Activated CD4-positive, alpha-beta T cell treated with anti-CD3 and anti-CD28 coated beads, Interleukin-2, amount 50 U/mL, for 48 hours (primary cell): ENCODE results near the gene GEMIN8.

Experiments
- DNase-seq, 2 experiments: peaks; one replicate each; pipeline ENCODE4 v3.0.0-alpha.2; 2020

Gene GEMIN8

GRCh38 chrX:14014526-14014925, 15.2 kb downstream of the GEMIN8 start:
- no peak for DNase-seq

DNA sequence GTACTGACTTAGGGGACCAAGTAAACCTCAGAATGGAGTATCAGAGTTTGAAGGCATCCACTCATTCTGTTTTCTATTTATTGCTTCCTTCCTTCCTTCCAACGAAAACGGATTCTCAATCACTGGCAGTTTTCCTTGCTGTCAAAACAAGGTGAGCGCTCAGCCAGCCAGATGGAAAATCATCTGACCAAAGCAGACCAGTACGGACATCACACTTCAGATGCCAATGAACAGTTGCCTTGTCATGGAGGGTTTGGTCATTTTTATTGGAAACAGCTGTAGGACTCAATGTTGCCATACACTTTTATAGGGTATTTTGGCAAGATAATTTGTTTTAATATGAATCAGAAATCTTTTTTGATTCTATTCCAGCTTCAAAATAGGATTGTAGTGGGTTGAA, 16.6 kb downstream of the GEMIN8 start:
- no peak for DNase-seq

DNA sequence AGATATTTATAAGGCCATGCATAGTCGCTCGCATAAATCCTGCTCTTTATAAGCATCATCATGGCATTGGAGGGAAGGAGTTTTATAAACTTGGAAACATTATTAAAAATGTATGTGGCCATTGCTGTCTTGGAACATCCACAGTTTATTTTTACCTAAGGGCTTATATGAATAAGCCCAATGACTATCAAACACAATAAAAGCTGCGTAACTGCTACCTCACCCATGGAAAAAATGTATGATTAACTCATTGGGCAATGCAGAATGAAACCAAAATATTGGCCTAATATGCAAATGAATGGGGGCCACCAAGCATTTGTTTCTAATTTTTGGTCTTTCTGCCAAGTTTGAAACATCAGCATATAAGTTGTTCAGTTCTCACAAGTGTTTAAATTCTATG, 19.1 kb downstream of the GEMIN8 start:
- no peak for DNase-seq

DNA sequence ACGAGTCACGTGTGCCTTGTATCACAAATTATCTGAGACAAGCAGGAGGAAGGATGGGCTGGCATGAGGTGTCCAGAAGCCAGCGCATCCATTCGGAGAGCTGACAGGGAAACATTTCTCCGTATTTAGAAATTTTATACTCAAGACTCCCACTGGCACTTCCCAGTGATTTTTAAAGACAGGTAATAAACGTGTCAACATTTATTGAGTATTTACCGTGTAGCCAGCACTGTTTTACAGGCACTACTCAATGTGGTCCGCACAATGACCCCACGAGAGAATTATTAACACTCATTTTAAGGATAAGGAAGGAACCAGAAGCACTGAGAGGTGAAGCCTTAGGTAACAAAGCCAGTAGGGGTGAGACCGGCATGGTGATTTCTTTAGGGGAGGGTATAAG, 23.2 kb downstream of the GEMIN8 start:
- DNase-seq, result no peak

DNA sequence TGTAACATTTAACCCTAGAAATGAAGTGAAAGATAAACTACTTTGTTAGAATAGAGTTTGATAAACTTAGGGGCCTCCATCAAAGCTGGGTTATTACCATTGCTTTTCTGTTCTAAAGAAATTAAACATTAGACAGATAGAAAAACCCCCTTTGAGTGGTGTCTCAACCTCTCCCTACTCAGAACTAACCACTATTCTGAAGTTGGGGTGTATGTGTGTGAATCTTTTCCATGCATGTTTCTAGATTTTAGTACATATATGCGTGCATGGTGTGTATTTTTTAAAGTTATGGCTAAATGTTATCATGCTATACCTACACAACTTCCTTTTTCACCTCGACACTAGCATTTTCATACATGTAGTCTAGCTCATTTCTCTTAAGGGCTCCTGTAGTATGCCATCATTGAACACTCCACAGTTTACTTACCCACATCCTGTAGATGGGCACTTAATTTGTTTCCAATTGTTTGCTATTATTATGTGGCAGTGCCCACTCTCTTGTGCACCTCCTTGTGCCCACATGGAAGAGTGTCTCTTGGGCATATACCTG, 25.7 kb downstream of the GEMIN8 start:
- no peak for DNase-seq

GRCh38 chrX:14003028-14003427, 26.7 kb downstream of the GEMIN8 start:
- DNase-seq, result no peak

GRCh38 chrX:13996650-13997049, 33.0 kb downstream of the GEMIN8 start:
- no peak for DNase-seq

DNA sequence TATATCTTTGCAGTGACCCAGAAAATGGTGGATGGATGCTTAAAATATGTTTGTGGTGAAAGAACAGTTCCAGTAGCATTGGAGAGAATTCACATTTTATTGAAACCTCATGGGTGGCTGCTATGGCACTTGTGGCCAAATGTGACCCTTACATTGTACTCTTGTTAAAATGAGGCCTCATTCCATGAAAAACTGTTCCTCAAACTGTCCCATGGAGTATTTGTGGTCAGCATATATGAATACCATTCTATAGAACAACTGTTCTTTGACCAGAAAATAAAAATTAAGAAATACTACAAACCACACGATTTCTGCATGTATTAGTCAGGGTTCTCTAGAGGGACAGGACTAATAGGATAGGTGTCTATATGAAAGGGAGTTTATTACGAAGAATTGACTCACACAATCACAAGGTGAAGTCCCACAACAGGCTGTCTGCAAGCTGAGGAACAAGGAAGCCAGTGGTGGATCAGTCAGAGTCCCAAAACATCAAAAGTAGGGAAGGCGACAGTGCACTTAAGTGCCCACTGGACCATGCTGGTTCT, 35.1 kb downstream of the GEMIN8 start:
- no peak for DNase-seq

GRCh38 chrX:13994104-13994503, 35.6 kb downstream of the GEMIN8 start:
- no peak for DNase-seq

- no peak for DNase-seq
Observed at GRCh38 chrX:13990126-13990800, 39.4 kb downstream of the GEMIN8 start.

GRCh38 chrX:13985697-13986435, 43.8 kb downstream of the GEMIN8 start:
- no peak for DNase-seq

GRCh38 chrX:13983734-13984133, 46.0 kb downstream of the GEMIN8 start:
- no peak for DNase-seq

- no peak for DNase-seq
Observed at GRCh38 chrX:13968198-13968597, 61.5 kb downstream of the GEMIN8 start.

DNA sequence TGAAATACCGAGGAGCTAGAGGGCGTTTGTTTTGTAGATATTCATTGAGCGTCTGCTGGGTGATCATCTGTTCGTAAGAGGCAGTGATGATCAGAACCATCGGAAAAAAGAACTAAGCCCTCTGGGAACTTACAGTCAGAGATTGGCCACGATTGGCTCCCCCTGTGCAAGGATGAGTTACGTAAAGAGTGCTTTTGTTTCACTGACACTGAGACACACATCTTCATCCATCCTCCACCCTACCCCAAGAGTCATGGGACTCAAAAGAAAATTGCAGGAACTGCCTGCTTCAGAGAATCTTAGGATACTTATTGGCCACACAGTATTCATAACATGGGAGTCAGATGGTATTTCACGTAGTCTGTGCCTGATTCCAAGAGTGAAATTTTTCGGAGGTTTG, 62.1 kb downstream of the GEMIN8 start:
- no peak for DNase-seq

DNA sequence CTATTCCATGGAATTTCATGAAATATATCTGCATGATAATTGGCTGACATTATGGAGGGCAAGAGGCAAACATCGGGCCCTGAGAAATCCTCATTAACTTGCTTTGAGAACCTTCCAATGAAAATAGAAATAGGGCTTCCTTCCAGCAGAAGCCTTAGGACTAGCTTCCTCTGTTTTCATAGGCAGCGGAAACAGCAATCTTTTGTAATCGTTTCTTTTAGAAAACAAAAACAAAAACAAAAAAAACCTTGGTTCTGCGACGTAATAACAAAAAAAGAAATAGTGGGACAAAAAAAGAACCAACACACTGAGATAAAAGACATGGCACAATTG, 62.9 kb downstream of the GEMIN8 start:
- no peak for DNase-seq

DNA sequence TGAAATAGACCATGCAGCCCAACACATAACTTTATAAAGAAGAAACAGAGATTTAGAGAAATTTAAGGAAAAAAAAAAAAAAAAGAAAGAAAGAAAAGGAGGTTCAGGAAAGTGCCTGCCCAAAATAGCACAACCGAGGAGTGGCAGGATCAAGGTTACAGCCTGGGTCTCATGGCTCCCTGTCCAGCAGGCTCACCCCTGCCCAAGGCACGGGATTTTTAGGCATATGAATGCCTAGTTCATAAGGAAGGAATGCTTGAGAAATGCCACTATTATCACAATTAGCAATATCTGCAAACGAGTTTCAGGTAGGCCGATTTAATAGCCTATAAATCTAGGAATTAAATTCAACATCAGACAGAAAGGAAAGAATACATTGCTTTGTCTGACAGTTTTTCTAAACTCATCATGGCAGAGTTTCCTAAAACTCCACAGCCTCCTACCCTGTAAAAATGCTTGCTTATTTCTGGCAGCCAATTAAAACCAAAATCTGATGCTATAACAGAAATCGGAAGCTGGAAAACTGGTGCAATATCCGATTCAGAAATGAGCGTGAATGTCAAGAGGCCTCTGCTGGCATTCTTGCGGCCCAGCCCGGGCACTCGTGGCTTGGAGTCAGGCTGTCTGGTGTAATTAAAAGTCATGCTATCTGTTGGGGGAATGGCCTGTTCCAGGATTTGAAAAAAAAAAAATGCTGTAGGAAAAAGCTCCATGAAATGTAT, 63.5 kb downstream of the GEMIN8 start:
- no peak for DNase-seq

DNA sequence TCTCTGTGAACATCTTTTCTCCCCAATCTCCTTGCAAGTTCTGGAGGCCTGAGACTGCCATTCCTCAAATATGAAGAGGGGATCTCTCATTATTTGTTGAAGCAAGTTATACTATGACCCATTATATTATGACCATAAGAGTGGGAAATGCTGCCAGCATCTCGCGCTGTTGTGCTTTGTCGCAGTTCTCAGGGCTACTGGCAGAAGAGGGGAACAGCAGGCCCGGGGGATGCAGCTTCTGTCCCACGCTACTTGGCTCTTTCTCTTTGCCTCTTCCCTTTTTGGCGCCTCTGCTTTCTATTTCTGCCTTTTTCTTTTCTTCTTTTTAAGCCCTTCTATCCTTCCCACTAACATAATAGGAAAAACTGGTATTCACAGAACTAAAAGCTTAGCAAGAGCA, 64.2 kb downstream of the GEMIN8 start:
- DNase-seq, result no peak

- no peak for DNase-seq
Observed at GRCh38 chrX:13956998-13957397, 72.7 kb downstream of the GEMIN8 start.
